ENCODE measurements around the gene NATD1. TPM values are rescaled to one million over a fixed set of nuclear protein-coding genes. Genes with fewer than 3 reads are reported as not detected.

Gene NATD1
- total RNA-seq, 4 donors from 2014 or later, result 12.3 to 26.2 (median 18.1) TPM

GRCh38 chr17:21215935-21216334 is 37.3 kb downstream of the NATD1 start:
- Histone ChIP-seq H3K36me3 (peaks cover 0 to 8% (median 4%) of the 10 kb centered on the region in 4 donors), H3K27me3 (peaks cover 0 to 7% (median 0%) of the 10 kb centered on the region in 4 donors), H3K27ac (replicated peaks in 1 of 4) (no peak overlapping the region), H3K9me3 (no peaks in the 10 kb centered on the region), H3K4me3 (no peak overlapping the region), H3K4me1 (peaks cover 34 to 54% (median 39%) of the 10 kb centered on the region in 4 donors)
- intact Hi-C loops (cut with DNase I), result loop anchor here (2.0 kb wide), 2 partner anchors 37 to 89 kb away; partner anchors contain the start of genes DHRS7B and NATD1
- 88% methylated on average over 6 of the region's 6 CpGs for WGBS
- TF ChIP-seq POLR2AphosphoS5 (IDR thresholded peaks at IDR 0.05) (no peak), POLR2A (IDR thresholded peaks at IDR 0.05; ENCODE audit: low read depth) (no peak), CTCF (IDR thresholded peaks at IDR 0.05) (no peak), EP300 (IDR thresholded peaks at IDR 0.05) (no peak)
- DNase-seq (ENCODE audit: extremely low spot score), result no peak

DNA sequence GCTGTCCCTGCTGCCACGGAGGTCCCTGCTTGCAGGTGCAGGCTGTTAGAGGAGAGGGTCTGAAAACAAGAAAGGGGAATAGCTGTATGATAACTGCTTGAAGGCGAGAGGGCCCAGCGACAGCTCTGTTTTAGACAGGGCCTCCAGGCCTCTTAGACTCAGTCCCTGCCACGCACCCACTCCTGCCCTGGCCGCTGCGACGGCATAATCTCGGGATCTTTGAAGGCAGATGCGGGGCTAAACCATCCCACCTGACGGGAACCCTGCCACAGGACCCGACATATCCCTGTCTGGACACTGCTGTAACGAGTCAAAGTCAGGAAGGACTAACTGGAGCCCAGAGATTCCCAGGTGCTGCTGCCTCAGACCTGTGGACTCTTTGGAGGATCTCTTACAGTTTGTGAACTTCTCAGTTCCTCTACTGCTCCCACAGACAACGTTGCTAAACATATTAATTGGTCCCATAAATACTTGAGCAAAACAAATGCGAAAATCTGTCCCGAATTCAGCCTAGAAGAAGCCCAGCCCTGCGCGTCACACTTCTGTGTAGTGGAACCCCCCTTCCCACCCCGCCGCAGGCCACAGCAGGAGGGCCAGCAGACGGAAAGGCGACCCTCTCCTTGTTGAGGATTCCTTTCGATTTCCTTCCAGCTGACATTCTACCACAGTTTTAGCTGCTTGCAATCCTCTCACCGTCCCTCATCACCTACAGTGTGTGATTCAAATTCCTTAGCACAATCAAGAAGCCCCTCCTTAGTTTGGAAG is 38.3 kb downstream of the NATD1 start:
- intact Hi-C loops (cut with DNase I), result loop anchor here (2.0 to 5.0 kb wide), 2 partner anchors 53 to 88 kb away; partner anchors contain the start of gene DHRS7B
- H3K27me3 ChIP-seq, result peaks cover 0 to 7% (median 0%) of the 10 kb centered on the region in 4 donors

GRCh38 chr17:21214015-21214776 is 39.0 kb downstream of the NATD1 start, which contains the start of gene TMEM11:
Gene TMEM11 (minus strand): TSS chr17:21214161. CDS start chr17:21214152, 9 bp downstream.
- TF ChIP-seq POLR2A (IDR thresholded peaks at IDR 0.05; ENCODE audit: low read depth) (peak; percentile 81), EP300 (IDR thresholded peaks at IDR 0.05) (no peak), CTCF (IDR thresholded peaks at IDR 0.05) (no peak), POLR2AphosphoS5 (IDR thresholded peaks at IDR 0.05) (peak; percentile 85 to 94)
- WGBS, result 0% methylated on average over 12 of the region's 76 CpGs
- Histone ChIP-seq H3K36me3 (peaks cover 0 to 21% (median 16%) of the 10 kb centered on the region in 4 donors), H3K4me1 (peaks cover 51 to 71% (median 56%) of the 10 kb centered on the region in 4 donors), H3K27me3 (peaks cover 0 to 7% (median 0%) of the 10 kb centered on the region in 4 donors), H3K27ac (replicated peaks in 1 of 4) (peak within 1 kb of the TSS; percentile 89 to 96 (median 92)), H3K9me3 (no peaks in the 10 kb centered on the region), H3K4me3 (peak within 1 kb of the TSS; percentile 90 to 97 (median 95))
- peak; percentile 98 for DNase-seq (ENCODE audit: extremely low spot score)
- intact Hi-C loops (cut with DNase I), result loop anchor here (2.0 to 5.0 kb wide), 2 partner anchors 52 to 87 kb away; partner anchors contain the start of gene DHRS7B

More for the DNA sequence above, 38.3 kb downstream of the NATD1 start:
- Histone ChIP-seq H3K4me1 (peaks cover 43 to 63% (median 49%) of the 10 kb centered on the region in 4 donors), H3K4me3 (peak overlapping the region; percentile 90 to 97 (median 95)), H3K9me3 (no peaks in the 10 kb centered on the region), H3K36me3 (peaks cover 0 to 13% (median 11%) of the 10 kb centered on the region in 4 donors), H3K27ac (replicated peaks in 1 of 4) (peak overlapping the region; percentile 89 to 96 (median 92))
- TF ChIP-seq CTCF (IDR thresholded peaks at IDR 0.05), result no peak
- no peak for TF ChIP-seq POLR2A (IDR thresholded peaks at IDR 0.05; ENCODE audit: low read depth)
- TF ChIP-seq POLR2AphosphoS5 (IDR thresholded peaks at IDR 0.05), result no peak
- TF ChIP-seq EP300 (IDR thresholded peaks at IDR 0.05), result no peak
- 10% methylated on average over 22 of the region's 23 CpGs for WGBS
- DNase-seq (ENCODE audit: extremely low spot score), result no peak

DNA sequence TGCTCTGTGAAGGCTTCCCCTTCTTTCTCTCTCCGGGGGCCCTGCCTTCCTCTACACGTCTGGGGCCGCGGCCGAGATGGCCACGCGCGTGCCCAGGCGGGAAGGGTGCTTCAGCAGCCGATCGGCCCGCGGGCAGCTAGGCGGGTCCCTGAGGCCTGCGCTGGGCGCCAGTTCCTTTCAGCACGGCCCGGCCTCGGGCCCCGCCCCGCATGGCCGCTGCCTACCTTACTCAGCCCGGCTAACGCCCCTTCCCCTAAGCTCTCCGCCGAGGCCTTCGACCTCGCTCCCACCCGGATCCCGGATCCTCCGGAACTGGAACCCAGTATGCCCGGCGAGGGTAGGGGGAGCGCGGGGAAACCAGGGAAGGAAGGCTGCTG is 39.6 kb downstream of the NATD1 start:
- Histone ChIP-seq H3K36me3 (peaks cover 0 to 27% (median 21%) of the 10 kb centered on the region in 4 donors), H3K4me3 (peak overlapping the region; percentile 90 to 97 (median 95)), H3K27me3 (peaks cover 0 to 7% (median 0%) of the 10 kb centered on the region in 4 donors), H3K4me1 (peaks cover 57 to 77% (median 62%) of the 10 kb centered on the region in 4 donors), H3K9me3 (no peaks in the 10 kb centered on the region), H3K27ac (replicated peaks in 1 of 4) (peak overlapping the region; percentile 89 to 96 (median 92))
- TF ChIP-seq POLR2AphosphoS5 (IDR thresholded peaks at IDR 0.05) (no peak), EP300 (IDR thresholded peaks at IDR 0.05) (no peak), POLR2A (IDR thresholded peaks at IDR 0.05; ENCODE audit: low read depth) (no peak), CTCF (IDR thresholded peaks at IDR 0.05) (no peak)
- intact Hi-C loops (cut with DNase I), result loop anchor here (2.0 to 5.0 kb wide), 2 partner anchors 51 to 87 kb away; partner anchors contain the start of gene DHRS7B
- no peak for DNase-seq (ENCODE audit: extremely low spot score)
- 0% methylated on average over 9 of the region's 35 CpGs for WGBS
